Spleen (tissue), 11 donors: Measurements from ENCODE around the gene RPS6KC1. TPM values are rescaled to one million over a fixed set of nuclear protein-coding genes. Genes with fewer than 3 reads are reported as not detected.

Experiments used
- DNase-seq: peaks from one replicate; pipeline ENCODE4 v3.0.0-alpha.2; 2020
- H3K27ac ChIP-seq, 8 donors: fragments of 200-600 bp; sonication (generic) in 7 of 8; 1 replicate in 4 of 8; 2 replicates in 4 of 8; pipeline versions ENCODE4 v1.5.0 to v1.8.0; 2016 to 2021; ENCODE audit warnings: inconsistent platforms in 4 of 8, mild to moderate bottlenecking in 4 of 8, moderate library complexity in 1 of 8
- H3K27me3 ChIP-seq, 7 donors: fragments of 200-600 bp; sonication (generic) in 6 of 7; replicated peaks in 1 of 7; 1 replicate in 4 of 7; 2 replicates in 3 of 7; pipeline versions ENCODE4 v1.5.0 to v1.8.0; 2016 to 2021; ENCODE audit warnings: inconsistent platforms in 3 of 7, mild to moderate bottlenecking in 1 of 7
- H3K36me3 ChIP-seq, 6 donors: fragments of 200-600 bp; sonication (generic) in 5 of 6; 1 replicate in 4 of 6; 2 replicates in 2 of 6; pipeline versions ENCODE4 v1.5.0 to v1.8.0; 2016 to 2021; ENCODE audit warnings: inconsistent platforms in 2 of 6
- H3K4me1 ChIP-seq, 6 donors: fragments of 200-600 bp; sonication (generic) in 5 of 6; 1 replicate in 3 of 6; 2 replicates in 3 of 6; pipeline versions ENCODE4 v1.5.0 to v1.8.0; 2016 to 2021; ENCODE audit warnings: inconsistent platforms in 3 of 6
- H3K4me3 ChIP-seq, 8 donors: fragments of 200-600 bp; sonication (generic) in 7 of 8; 1 replicate in 4 of 8; 2 replicates in 4 of 8; pipeline versions ENCODE4 v1.5.0 to v1.8.0; 2016 to 2021; ENCODE audit warnings: inconsistent platforms in 4 of 8, mild to moderate bottlenecking in 4 of 8, moderate library complexity in 2 of 8
- H3K9me3 ChIP-seq, 8 donors: fragments of 200-600 bp; sonication (generic) in 7 of 8; 1 replicate in 4 of 8; 2 replicates in 4 of 8; pipeline versions ENCODE4 v1.5.0 to v1.8.0; 2016 to 2021; ENCODE audit warnings: inconsistent platforms in 4 of 8
- CTCF ChIP-seq, 11 experiments: fragments of 200-600 bp in 7 of 11; fragments of 450-650 bp in 4 of 11; sonication (generic) in 4 of 11; IDR thresholded peaks in 8 of 11; conservative IDR thresholded peaks in 3 of 11; 1 replicate in 7 of 11; 2 replicates in 4 of 11; pipeline versions ENCODE4 v1.4.0 to v1.8.0; 2016 to 2021; ENCODE audit warnings: antibody characterized with exemption in 11 of 11, inconsistent platforms in 4 of 11, mild to moderate bottlenecking in 1 of 11
- POLR2A ChIP-seq, 3 donors: fragments of 450-650 bp; IDR thresholded peaks; one replicate each; pipeline ENCODE4 v1.5.1; 2017; ENCODE audit warnings: antibody characterized with exemption in 3 of 3, mild to moderate bottlenecking in 1 of 3
- POLR2AphosphoS5 ChIP-seq, 3 donors: sonication (generic); formaldehyde crosslinking; IDR thresholded peaks; one replicate each; pipeline ENCODE4 v1.5.1; 2017; ENCODE audit warnings: antibody characterized with exemption in 3 of 3
- WGBS, 5 donors: extraction: QIAGEN DNeasy Blood & Tissue Kit in 3 of 5; methylation state at CpG; one replicate each; pipeline versions ENCODE4 v1.1.5 to v1.1.7; 2013 to 2018; 5-methylcytosine and 5-hydroxymethylcytosine counted together
- intact Hi-C: fragments of 100-400 bp; cut with DNase I; formaldehyde crosslinking; loops from one replicate; pipeline ENCODE4 v1.15.0; 2023; ENCODE audit warnings: low total_unique reads
- polyA plus RNA-seq, 3 donors: library from polyadenylated mRNA; stranded (reverse); fragments of 200-250 nt; gene quantifications; one replicate each; pipeline ENCODE4 v1.2.1, GENCODE V29; 2013
- total RNA-seq, 7 donors: library from RNA; depleted of rRNA in 3 of 7; stranded (reverse); fragments of >200 nt in 3 of 7; fragmentation: NEBNext Ultra II Directional in 4 of 7; extraction: Animal tissue kit (Norgen Biotek cat#: 25700) in 4 of 7; gene quantifications; one replicate each; pipeline versions ENCODE4 v1.1.0 to v1.2.1, GENCODE V29; 2016 to 2021
- donor health status: healthy with polysubstance abuse.
- donor health status: DM: no; HTN: no; CAD: no; lungs with moderate emphysema.
- donor health status: DM: no; HTN: no; CAD: no.
- donor health status: Bipolar disorder and iron deficiency.
- donor health status: healthy.
- donor health status: DM: no; HTN: no; CAD: no.
- donor health status: DM: yes; HTN: yes; CAD: no.

Gene RPS6KC1
- total and polyA plus RNA-seq, 10 donors: 2.8 to 33.5 (median 22.9) TPM

DNA sequence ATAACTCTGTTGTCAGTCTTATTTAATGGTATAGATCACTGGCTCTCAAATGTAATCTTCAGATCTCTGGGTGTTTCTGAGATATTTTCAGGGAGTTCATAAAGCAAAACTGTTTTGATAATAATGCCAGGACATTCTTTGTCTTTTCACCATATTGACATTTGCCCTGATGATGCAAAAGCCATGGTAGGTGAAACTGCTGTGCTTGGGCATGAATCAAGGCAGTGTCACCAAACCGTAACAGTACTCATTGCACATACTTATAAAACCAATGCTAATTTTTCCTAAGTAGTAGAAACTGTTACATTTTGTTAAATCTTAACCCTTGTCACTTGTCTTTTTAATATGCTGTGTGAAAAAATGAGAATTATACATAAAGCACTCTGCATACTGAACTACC lies 76.0 kb downstream of the RPS6KC1 start:
- no peak overlapping the region for H3K27ac ChIP-seq
- 96 to 100% (median 97%) methylated on average over 1 of the region's 1 CpG for WGBS, 5 donors
- no peak overlapping the region for H3K4me3 ChIP-seq
- H3K9me3 ChIP-seq: no peaks in the 10 kb centered on the region
- H3K4me1 ChIP-seq: peaks cover 0 to 7% (median 4%) of the 10 kb centered on the region in 6 donors
- H3K36me3 ChIP-seq: no peaks in the 10 kb centered on the region
- no peak for TF ChIP-seq CTCF (IDR thresholded peaks at IDR 0.05 in 8 of 11, conservative IDR thresholded peaks at IDR 0.05 in 3 of 11)
- TF ChIP-seq POLR2AphosphoS5 (IDR thresholded peaks at IDR 0.05): no peak
- TF ChIP-seq POLR2A (IDR thresholded peaks at IDR 0.05): no peak
- no peak for DNase-seq
- intact Hi-C loops: no loop called here
- H3K27me3 ChIP-seq: no peaks in the 10 kb centered on the region

- no peak for DNase-seq
- TF ChIP-seq POLR2AphosphoS5 (IDR thresholded peaks at IDR 0.05): no peak
- TF ChIP-seq CTCF (IDR thresholded peaks at IDR 0.05 in 8 of 11, conservative IDR thresholded peaks at IDR 0.05 in 3 of 11): no peak
- no peak for TF ChIP-seq POLR2A (IDR thresholded peaks at IDR 0.05)
- H3K4me1 ChIP-seq: no peaks in the 10 kb centered on the region
- H3K4me3 ChIP-seq: no peak overlapping the region
- H3K9me3 ChIP-seq: no peaks in the 10 kb centered on the region
- H3K27ac ChIP-seq: no peak overlapping the region
- intact Hi-C loops: no loop called here
- peaks cover 0 to 4% (median 0%) of the 10 kb centered on the region in 6 donors for H3K36me3 ChIP-seq
- H3K27me3 ChIP-seq: no peaks in the 10 kb centered on the region
Measured at GRCh38 chr1:213131851-213132655, 81.0 kb downstream of the RPS6KC1 start.

GRCh38 chr1:213135572-213135971 lies 84.5 kb downstream of the RPS6KC1 start:
- no peaks in the 10 kb centered on the region for H3K27me3 ChIP-seq
- H3K4me1 ChIP-seq: no peaks in the 10 kb centered on the region
- H3K27ac ChIP-seq: no peak overlapping the region
- peaks cover 0 to 4% (median 0%) of the 10 kb centered on the region in 6 donors for H3K36me3 ChIP-seq
- no peak for DNase-seq
- intact Hi-C loops: no loop called here
- H3K4me3 ChIP-seq: no peak overlapping the region
- TF ChIP-seq POLR2AphosphoS5 (IDR thresholded peaks at IDR 0.05) (no peak), CTCF (IDR thresholded peaks at IDR 0.05 in 8 of 11, conservative IDR thresholded peaks at IDR 0.05 in 3 of 11) (no peak), POLR2A (IDR thresholded peaks at IDR 0.05) (no peak)
- peaks cover 0 to 10% (median 2%) of the 10 kb centered on the region in 8 donors for H3K9me3 ChIP-seq

- H3K27me3 ChIP-seq: no peaks in the 10 kb centered on the region
- intact Hi-C loops: no loop called here
- no peaks in the 10 kb centered on the region for H3K4me1 ChIP-seq
- peaks cover 0 to 4% (median 0%) of the 10 kb centered on the region in 6 donors for H3K36me3 ChIP-seq
- no peak for TF ChIP-seq CTCF (IDR thresholded peaks at IDR 0.05 in 8 of 11, conservative IDR thresholded peaks at IDR 0.05 in 3 of 11)
- no peak for TF ChIP-seq POLR2A (IDR thresholded peaks at IDR 0.05)
- TF ChIP-seq POLR2AphosphoS5 (IDR thresholded peaks at IDR 0.05): no peak
- no peak overlapping the region for H3K27ac ChIP-seq
- H3K9me3 ChIP-seq: peaks cover 0 to 10% (median 2%) of the 10 kb centered on the region in 8 donors
- DNase-seq: no peak
- WGBS, 5 donors: 88 to 95% (median 89%) methylated on average over 5 of the region's 5 CpGs
- no peak overlapping the region for H3K4me3 ChIP-seq
Measured at GRCh38 chr1:213136190-213136917, 85.3 kb downstream of the RPS6KC1 start.
